ENCODE measurements around the gene SULF2.

SULF2 gene

DNA sequence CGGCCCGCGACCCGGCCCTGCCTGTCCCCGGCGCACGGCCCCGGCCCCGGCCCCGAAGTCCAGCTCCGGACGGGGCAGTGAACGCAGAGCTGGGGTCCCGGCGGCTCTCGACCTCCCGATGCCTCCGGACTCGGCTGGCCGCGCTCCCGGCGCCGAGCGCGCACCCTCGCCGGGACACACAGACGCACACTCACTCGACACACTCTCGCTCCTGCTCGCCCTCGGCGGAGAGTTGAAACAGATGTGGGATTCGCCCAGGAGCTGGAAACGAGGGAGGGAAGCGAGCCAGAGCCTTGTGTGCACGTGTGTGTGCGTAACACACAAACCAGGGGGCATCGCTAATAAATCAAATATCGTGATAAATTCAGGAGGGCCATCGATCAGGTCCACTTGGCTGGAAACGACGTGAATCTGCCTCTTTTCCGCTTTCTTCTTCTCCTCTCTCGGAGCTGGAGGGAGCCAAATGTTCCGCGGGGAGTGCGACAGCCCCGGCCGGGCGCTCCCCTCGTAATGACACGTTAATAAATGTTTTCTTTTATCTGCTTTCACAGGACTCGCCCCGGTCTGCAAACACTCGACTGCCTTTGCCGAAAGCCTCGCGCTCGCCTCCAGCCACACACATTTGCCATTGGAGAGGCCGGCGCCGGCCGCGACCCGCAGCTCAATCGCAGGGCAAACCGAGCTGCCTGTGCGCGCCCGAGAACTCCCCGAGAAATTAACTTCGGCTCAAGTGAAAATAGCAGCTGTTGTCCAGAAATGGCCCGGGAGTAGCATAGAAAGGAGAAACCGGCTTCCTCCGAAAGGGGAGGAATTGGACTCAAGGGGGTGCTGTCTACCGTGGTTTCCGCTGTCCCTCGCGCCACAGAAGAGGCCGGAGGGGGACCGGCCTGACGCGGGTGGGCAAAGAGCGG, 828 bp upstream of the SULF2 start:
- DNase-seq (ENCODE audit: low read depth in 1 of 2, low spot score in 1 of 2) = no peak

- DNase-seq (ENCODE audit: low read depth in 1 of 2, low spot score in 1 of 2) = no peak
Observed at GRCh38 chr20:47784599-47785310, 526 bp downstream of the SULF2 start.

DNA sequence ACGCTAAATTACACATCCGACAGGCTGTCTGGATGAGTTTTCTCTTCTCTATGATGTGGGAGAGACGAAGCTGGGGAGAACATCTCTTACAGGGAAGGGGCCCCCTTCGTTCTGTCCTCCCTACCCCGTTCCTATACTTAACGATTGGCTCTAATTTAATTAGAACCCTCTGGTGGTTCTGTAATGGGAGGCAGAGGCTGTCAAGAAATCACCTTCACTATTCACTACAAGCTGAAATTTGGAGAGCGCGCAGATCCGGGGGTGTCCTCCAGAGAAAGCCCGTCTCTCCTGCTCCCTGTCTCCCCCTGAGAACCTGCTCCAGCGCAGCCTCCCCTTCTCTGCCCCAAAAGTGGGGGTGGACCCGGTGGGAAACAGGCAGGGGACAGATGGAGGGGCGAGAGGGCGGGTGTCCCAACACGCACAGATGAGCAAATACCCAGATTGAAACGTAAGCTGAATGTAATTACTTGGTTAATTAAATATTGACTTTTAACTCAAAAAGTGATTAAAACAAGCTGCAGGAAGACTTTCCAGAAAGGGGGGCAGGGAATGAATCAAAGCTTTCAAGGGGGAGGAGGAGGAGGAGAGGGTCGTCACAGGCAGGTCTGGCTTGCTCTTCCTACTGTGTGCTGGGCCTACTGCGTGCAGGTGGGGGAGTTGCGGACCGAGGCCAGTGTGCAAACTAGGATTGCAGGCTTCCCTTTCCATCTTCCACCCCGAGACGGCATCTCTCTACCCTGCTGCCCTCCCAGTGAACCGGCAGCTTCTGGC, 1.3 kb downstream of the SULF2 start:
- no peak for DNase-seq (ENCODE audit: low read depth in 1 of 2, low spot score in 1 of 2)

GRCh38 chr20:47782920-47783552, 2.2 kb downstream of the SULF2 start:
- DNase-seq (ENCODE audit: low read depth in 1 of 2, low spot score in 1 of 2) = no peak

GRCh38 chr20:47782076-47782475, 3.2 kb downstream of the SULF2 start:
- no peak for DNase-seq (ENCODE audit: low read depth in 1 of 2, low spot score in 1 of 2)

DNA sequence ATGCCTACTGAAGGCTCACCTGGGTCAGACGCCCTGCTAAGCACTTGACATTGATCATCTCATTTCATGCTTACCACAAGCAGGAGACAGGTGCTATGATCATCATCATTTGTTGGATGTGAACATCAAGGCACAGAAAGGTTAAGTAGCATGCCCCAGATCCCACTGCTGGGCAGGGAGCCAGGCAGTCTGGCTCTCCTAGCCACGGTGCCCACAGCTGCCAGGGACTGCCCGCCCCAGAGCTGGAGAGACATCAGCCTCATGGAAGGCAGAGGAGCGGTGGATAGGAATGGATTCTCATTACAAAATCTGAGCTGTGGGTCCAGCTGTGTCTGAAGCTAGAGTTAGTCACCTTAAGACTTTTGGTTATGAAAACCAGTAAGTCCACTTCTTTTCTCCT, 3.6 kb downstream of the SULF2 start:
- no peak for DNase-seq (ENCODE audit: low read depth in 1 of 2, low spot score in 1 of 2)

GRCh38 chr20:47780720-47781389, 4.4 kb downstream of the SULF2 start:
- DNase-seq (ENCODE audit: low read depth in 1 of 2, low spot score in 1 of 2) = no peak

DNA sequence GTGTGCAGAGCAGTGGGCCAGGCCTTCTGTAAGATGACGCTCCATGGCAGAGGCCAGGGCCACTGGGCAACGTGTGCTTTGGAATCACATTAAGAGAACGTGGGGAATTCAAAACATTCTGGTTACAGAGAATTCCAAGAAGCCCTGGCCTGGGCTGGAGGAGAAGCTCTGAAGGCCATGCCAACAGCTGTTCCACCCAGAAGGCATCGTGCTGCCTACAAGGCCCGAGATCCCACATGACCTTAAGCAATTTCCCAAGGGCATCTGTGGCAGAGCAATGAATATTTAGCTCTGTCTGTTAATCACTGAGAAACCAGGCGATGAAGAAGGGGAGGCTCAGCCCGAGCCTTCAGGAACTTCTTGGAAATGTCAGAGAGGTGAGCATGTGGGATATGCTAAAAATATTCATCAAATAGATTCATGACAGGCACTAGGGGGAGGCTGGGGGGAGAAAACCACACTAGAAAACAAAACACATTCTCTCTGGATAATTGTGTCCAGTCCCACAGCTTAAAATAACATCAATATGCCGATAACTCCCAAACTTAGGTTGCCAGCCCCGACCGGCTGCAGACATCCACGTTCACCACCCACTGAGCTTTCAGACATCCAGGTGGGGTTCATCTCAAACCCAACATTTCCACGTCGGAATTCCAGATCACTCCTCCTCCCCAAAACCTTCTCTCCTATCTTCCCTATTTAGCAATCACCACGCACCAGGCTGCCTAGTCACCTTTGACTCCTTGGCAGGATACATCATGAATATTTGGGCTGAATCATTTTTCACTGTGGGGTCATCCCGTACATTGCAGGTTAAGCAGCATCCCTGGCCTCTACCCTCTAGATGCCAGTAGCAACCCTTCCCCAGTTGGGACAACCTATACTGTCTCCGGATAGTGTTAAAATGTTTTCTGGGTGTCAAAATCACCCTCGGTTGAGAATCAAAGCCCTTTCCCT, 6.6 kb downstream of the SULF2 start:
- no peak for DNase-seq (ENCODE audit: low read depth in 1 of 2, low spot score in 1 of 2)

GRCh38 chr20:47777220-47777619, 8.1 kb downstream of the SULF2 start:
- no peak for DNase-seq (ENCODE audit: low read depth in 1 of 2, low spot score in 1 of 2)

- DNase-seq (ENCODE audit: low read depth in 1 of 2, low spot score in 1 of 2) = no peak
Observed at GRCh38 chr20:47776639-47777038, 8.6 kb downstream of the SULF2 start.

GRCh38 chr20:47775841-47776240, 9.4 kb downstream of the SULF2 start:
- DNase-seq (ENCODE audit: low read depth in 1 of 2, low spot score in 1 of 2) = no peak

DNA sequence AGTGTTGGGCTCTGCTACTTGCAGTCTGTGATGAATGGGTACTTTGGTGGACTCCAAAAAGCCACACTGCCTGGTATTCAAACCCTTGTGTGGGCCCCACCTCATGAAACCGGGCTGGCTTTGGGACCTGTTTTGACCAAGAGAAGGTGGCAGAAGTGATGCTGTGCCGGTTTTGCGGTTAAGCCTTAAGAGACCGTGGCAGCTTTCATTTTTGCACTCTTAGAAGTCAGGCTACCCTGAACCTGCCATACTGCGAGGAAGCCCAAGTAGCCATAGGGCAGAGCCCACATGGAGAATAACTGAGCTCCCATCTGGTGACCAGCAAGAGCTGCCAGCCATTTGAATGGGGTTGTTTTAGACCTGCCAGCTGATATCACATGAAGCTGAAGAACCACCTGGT, 10.2 kb downstream of the SULF2 start:
- DNase-seq (ENCODE audit: low read depth in 1 of 2, low spot score in 1 of 2) = no peak

DNA sequence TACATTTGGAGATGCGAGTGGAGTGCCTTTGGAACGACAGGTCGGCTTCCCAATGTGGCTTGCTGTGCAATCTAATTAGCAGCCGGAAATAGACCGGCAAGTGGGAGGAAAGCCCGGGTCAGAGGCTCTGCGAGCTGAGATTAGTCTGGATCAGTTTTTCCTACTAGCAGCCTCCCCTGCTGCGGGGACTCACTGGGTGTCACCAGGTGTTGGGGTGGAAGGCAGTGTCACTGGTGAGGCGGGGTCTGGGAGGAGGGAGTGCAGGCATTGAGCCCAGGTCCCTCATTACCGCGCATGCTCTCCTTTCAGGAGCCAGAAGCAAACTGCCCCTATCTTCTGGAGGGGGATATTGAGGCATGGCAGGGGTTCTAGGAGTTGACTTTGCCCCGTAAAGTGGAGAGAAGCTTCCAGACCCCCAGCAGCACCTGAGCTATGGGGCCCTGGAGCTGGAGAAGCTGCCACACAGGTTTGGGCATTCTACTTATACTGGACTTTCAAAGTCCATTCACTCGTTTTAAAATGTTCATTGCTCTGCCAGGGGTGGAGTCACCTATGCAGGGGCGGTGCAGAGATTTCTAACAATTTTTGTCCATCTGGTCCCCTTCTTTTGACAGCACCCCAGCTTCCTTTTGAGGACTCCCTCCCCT, 11.0 kb downstream of the SULF2 start:
- no peak for DNase-seq (ENCODE audit: low read depth in 1 of 2, low spot score in 1 of 2)

DNA sequence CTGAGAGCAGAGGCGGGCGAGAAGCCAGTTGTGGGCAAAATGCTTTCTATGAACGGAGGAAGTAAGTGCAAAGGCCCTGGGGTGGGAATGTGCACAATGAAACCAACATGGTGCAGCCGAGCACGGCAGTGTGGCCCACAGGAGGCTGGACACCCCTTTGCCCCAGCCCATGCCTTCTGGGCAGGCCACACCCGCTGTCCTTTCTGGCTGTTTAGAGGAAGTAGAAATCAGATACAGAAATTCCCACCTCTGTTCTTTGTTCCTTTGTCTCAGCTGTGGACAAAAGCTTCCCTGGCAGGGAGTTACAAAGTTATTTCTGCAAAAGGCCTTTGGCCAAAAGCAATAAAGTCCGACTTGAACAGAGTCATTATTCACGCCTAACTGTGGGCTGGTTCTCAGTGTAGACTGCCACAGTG, 11.9 kb downstream of the SULF2 start:
- no peak for DNase-seq (ENCODE audit: low read depth in 1 of 2, low spot score in 1 of 2)

- DNase-seq (ENCODE audit: low read depth in 1 of 2, low spot score in 1 of 2) = no peak
Observed at GRCh38 chr20:47770935-47771334, 14.3 kb downstream of the SULF2 start.

GRCh38 chr20:47768016-47768824, 17.1 kb downstream of the SULF2 start:
- DNase-seq (ENCODE audit: low read depth in 1 of 2, low spot score in 1 of 2) = no peak

GRCh38 chr20:47765691-47766594, 19.3 kb downstream of the SULF2 start:
- no peak for DNase-seq (ENCODE audit: low read depth in 1 of 2, low spot score in 1 of 2)

Data from activated CD4-positive, alpha-beta T cell treated with anti-CD3 and anti-CD28 coated beads, Interleukin-2, amount 50 U/mL, for 24 hours (primary cell).